Astrocyte (in vitro differentiated cells and primary cell): ENCODE data around the gene CAMK2B.

Experiments used
- CTCF ChIP-seq: IDR thresholded peaks from 2 replicates; pipeline ENCODE4 v1.5.1; 2011; ENCODE audit warnings: low read depth, mild to moderate bottlenecking, inconsistent platforms, low read length, moderate library complexity; ENCODE audit not compliant: insufficient read depth
- EZH2 ChIP-seq: IDR thresholded peaks from 2 replicates; pipeline ENCODE4 v1.6.1; 2012; ENCODE audit warnings: mild to moderate bottlenecking, low read length, inconsistent platforms; ENCODE audit not compliant: insufficient read depth

GRCh38 chr7:44227911-44228310, 97.5 kb downstream of the CAMK2B start:
- TF ChIP-seq EZH2 (no peak), CTCF (no peak)
